KG1 (cell line): ENCODE measurements around the gene DDR2.
"Not testable (repeated sequence)": the region's sequence is repeated elsewhere in the genome, so short reads cannot be mapped to it uniquely, and the experiment has no call there.

ENCODE experiments used
- DNase-seq: peaks from one replicate; lab custom pipeline; 2025; lab: John Stamatoyannopoulos, UW

The DDR2 gene

GRCh38 chr1:162632217-162632666, at the start of gene DDR2:
Gene DDR2, plus strand, starts transcription at chr1:162632464. Its CDS starts 86,600 bp downstream, at chr1:162719064.
- DNase-seq: no peak

- DNase-seq: not testable (repeated sequence)
These were observed 49.4 kb upstream of the DDR2 start for GRCh38 chr1:162582901-162583300.

GRCh38 chr1:162585101-162585500, 47.2 kb upstream of the DDR2 start:
- not testable (repeated sequence) for DNase-seq

DNA sequence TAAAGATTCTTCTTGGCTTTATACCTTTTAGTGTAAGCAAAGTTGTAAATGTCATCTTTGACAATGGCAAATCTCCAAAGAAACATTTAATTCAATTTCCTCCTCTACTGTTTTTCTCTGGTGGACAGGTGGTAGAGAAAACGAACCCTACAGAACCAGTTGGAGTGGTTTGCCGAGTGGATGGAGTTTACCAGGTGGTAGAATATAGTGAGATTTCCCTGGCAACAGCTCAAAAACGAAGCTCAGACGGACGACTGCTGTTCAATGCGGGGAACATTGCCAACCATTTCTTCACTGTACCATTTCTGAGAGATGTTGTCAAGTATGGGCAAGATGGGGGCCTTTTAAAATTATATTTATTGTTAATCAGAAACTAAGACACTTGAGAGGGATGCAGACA, 44.9 kb upstream of the DDR2 start:
- no peak for DNase-seq

DNA sequence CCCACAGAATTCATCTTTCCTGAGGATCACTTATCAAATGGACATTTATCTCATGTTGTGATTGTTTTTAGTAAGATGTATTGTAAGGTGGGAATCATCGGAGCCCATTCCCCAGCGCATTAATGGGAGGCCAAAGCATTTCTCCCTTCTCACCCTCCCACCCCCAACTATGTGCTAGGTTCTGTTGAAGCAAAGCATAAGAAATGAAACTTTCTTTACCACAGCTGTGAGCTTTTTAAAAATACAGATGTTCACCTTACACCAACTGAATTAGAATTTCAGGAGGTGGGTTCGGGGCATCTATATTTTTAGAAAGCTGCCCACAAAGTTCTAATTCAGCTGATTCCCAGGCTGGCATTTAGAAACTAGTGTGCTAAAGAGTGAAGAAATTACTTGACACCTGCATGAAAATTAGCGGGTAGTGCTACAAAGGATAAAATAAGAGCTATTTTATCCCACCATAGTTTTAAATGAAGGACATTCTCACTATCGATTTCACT, 44.5 kb upstream of the DDR2 start:
- DNase-seq: no peak

DNA sequence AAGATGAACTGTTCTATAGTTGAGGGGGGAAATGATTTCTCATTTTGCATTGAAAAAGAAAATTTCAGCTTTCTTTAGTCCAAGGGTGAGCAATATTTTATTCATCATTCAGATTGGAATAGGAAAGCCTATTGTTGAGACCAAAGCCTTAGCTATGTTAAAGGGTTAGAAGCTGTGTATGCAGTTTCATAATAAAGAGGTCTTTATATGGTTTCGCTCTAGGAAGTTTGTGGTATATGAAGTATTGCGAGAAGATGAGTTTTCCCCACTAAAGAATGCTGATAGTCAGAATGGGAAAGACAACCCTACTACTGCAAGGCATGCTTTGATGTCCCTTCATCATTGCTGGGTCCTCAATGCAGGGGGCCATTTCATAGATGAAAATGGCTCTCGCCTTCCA, 42.2 kb upstream of the DDR2 start:
- no peak for DNase-seq

DNA sequence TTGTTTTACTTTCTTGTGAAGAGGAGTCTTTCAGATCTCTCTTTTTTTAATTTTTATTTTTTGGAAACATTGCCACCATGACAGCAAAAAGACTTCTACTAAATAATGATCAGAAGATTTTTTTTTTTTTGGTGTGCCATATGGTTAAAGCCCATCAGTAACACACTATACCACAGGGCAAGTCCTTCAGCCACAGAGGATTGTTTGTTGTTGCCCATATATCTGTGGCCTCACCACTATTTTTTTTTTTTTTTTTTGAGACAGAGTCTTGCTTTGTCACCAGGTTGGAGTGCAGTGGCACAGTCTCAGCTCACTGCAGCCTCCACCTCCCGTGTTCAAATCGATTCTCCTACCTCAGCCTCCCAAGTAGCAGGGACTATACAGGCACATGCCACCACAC, 41.6 kb upstream of the DDR2 start:
- no peak for DNase-seq

DNA sequence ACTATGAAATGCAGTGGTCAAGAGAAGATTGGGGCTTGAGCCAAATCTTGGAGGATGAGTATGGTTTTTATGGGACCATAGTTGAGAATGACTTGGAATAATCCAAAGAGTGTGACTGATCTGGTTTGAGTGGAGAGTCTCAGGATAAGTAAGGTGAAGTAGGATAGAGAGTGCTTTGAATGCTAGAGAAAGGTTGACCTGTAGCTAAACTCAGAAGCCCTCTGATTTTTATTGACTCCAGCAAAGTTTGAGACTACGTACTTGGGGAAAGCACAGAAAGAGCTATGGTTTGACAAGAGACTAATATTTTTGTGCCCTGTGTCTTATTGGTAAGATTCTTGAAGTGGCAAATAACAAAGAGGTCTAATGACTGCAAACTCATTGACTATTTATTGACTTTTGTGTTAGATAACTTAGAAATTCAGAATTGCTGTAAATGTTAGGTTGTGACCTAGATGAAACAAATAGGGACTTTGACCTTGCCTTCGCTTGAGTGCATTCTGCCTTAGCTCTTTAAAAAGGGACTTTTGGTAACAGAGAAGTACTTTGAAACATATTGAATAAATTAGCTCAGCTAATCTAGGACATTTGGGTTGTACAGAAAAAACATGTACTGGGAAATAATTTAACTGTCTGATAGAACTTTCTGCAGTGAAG, 35.6 kb upstream of the DDR2 start:
- DNase-seq: no peak

DNA sequence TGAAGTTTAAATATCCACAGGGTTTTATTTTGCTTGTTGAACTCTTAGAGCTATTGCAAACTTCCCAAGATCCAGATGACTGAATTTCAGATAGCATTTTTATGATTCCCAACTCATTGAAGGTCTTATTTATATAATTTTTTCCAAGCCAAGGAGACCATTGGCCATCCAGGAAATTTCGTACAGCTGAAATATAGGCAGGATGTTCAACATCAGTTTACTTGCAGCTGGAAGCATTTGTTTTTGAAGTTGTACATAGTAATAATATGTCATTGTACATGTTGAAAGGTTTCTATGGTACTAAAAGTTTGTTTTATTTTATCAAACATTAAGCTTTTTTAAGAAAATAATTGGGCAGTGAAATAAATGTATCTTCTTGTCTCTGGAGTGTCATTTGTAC, 32.8 kb upstream of the DDR2 start:
- no peak for DNase-seq

DNA sequence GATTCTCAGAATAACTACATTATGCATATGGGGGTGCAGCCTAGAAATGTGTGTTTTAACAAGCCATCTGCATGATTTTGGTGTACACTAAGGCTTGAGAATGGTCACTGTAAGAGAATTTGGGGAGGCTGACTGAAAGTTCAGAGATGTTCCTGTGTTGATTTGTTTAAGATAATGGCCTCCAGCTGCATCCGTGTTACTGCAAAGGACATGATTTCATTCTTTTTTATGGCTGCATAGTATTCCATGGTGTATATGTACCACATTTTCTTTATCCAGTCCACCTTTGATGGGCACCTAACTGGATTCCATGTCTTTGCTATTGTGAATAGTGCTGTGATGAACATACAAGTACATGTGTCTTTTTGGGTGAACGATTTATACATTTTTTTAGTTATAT, 29.1 kb upstream of the DDR2 start:
- not testable (repeated sequence) for DNase-seq

GRCh38 chr1:162605225-162605927, 26.9 kb upstream of the DDR2 start:
- no peak for DNase-seq

DNA sequence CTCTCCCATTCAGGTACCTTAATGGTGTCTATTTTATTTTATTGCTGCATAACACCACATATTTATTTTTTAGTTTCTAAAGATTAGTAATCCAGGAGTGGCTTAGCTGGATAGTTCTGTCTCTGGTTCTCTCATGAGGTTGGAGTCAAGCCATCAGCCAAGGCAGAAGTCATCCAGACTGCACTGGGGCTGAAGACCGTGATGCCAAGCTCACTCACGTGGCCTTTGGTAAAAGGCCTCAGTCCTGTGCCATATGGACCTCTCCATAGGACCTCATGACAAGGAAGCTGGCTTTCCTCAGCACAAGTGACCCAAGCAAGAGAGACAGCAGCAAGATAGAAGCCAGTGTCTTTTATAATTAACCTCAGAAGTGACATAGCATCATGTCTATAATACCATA, 23.0 kb upstream of the DDR2 start:
- DNase-seq: no peak

- no peak for DNase-seq
These were observed 19.5 kb upstream of the DDR2 start for GRCh38 chr1:162612606-162613400.

GRCh38 chr1:162616848-162617247, 15.4 kb upstream of the DDR2 start:
- no peak for DNase-seq

DNA sequence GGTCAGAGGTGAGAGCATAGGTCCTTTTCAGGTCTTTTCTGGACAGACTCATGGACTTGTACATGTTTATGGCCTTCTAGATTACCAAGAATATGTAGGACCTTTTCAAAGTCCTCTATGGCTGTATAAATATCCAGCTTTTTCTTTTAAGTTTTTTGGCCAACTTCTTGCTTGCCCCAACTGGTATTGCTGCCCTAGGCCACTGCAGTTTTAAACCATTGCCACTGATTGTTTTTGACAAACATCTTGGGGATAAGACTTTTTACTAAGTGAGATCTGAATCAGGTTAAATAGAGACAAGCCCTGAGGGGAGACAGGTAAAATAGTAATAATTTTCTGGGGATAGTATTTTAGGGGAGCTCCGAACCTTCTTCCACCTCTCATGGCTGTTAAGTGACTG, 14.8 kb upstream of the DDR2 start:
- no peak for DNase-seq

DNA sequence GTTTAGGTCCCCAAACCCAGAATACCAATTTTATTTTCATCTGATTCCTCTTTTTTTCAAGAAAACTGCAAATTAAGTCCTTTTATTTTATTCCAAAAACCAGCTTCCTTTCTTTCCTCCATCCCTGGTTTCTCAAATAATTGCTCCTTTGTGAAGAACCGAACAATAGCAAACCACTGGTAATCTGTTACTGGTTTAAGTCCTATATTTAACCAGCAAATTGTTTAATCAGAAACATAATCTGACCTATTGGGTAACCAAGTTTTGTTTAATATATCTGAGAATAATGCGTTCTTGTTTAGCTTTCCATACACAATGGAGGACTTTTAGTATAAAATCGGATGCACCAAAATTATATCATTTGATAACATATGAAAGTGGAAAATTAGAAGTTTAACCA, 13.2 kb upstream of the DDR2 start:
- no peak for DNase-seq

DNA sequence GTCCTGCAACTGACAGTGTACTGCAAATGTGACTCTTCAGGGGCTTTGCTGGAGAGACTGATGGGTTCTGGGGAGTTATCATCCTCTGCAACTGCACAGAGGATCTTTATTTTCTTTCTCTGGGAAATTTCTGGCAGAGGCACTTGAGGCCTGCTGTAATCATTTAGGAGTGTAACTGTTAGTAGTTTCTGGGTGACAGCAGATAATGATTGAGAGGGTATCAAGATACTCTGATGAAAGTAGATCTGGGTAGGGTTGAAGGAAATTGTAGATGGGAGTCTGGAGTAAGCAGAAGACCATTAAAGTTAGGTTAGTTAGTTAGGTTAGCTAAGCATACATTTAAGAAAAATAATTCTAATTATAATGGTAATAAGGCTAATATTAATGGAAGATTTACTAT, 11.0 kb upstream of the DDR2 start:
- DNase-seq: no peak

DNA sequence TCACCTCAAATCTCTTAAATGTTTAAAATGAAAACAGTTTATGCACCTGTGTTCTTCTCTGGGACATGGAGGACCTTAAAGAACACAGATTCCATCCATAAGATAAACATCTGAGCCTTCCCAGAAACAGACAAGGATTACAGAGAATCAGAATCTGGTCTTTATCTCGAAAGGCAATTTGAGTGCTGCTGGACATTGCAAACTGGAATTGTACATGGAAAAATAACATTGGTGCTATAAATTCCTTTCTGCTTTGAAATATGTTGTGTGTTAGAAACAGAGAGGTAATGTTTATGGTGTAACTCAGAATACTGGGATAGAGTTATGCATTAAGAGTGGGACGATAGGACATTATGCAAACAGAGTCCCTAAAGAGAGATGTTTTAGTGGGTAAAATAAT, 6.6 kb upstream of the DDR2 start:
- no peak for DNase-seq

GRCh38 chr1:162626094-162626493, 6.2 kb upstream of the DDR2 start:
- DNase-seq: no peak

- no peak for DNase-seq
These were observed 5.5 kb upstream of the DDR2 start for GRCh38 chr1:162626761-162627160.

DNA sequence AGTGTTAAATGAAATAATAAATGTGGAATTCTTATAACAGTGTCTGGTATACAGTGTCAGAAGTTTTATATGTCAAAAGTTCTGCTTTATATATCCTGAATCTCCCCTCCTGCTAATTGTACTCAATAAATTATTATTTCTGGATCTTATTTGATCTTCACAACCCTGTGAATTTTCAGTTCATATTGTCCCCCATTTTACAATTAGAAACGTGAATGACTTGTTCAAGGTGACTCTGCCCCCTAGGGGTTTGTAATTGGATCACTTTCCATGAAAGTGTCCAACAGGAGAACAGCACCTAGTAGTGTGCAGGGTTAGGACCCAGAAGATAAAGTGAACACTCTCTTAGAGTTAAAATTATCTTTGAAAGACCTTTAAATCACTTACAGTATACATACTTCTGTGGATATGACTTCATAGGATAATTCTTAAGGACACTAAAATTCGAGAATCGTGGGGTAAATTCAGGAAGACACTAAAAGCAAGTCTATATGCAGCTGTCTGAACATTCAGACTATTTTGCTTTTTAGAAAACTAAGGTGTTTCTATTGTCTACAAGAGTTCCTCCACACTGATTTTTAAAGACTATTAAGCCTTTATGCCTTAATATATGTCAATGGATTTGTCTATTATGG, 4.5 kb upstream of the DDR2 start:
- DNase-seq: peak; percentile 14

DNA sequence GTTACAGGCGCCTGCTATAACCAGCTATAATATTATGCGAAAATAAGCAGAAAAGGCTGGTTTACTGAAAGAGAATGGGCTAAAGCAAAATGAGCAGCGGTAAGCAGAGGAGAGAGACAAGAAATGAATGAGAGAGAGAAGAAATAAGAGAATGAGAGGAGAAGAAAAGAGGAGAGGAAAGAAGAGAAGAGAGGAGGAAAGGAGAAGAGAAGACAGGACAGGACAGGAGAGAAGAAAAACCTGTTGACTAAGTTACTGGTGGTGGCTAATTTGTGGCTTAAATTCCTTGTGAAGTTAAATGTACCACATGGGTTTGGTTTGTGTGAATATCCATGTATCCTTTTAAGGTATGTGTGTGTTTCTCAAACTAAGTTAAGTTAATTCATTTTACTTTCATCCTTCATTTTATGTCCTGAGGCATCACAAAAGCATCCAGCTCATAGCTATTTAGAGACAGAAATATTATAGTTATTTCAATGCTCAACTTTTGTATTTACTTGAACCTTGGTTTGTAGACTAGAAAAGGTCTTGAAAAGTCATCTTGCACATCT, 3.1 kb upstream of the DDR2 start:
- no peak for DNase-seq
